H1 (cell line): Measurements from ENCODE around the gene CTTNBP2NL. TPM values are rescaled to one million over a fixed set of nuclear protein-coding genes. Genes with fewer than 3 reads are reported as not detected.

Source experiments
- CTCF ChIA-PET: fragments of 300-600 bp; sonication (Branson Sonifier 250); formaldehyde crosslinking; loops from one replicate; lab custom pipeline; 2021; ENCODE audit not compliant: partially characterized antibody; lab: Charles Lee
- POLR2A ChIA-PET: fragments of 300-600 bp; sonication (Branson Sonifier 250); formaldehyde crosslinking; loops from one replicate; lab custom pipeline; 2021; ENCODE audit warnings: inconsistent platforms; ENCODE audit not compliant: partially characterized antibody; lab: Charles Lee
- DNase-seq, 2 experiments: peaks; one replicate each; pipeline versions ENCODE4 v3.0.0 to v3.0.0-alpha.2; 2010 to 2022; ENCODE audit warnings: low spot score in 2 of 2, low read depth in 1 of 2, mixed read lengths in 1 of 2
- FAIRE-seq: peaks from 2 replicates; lab custom pipeline; 2011; peaks lifted over from hg19 to GRCh38; lab: Jason Lieb, UNC
- H2AFZ ChIP-seq: 2 replicates; pipeline ENCODE4 v1.8.1; 2012; ENCODE audit warnings: low read length, inconsistent platforms
- H2AK5ac ChIP-seq: 2 replicates; pipeline ENCODE4 v1.6.1; 2013; ENCODE audit warnings: low read depth, low read length
- H2BK120ac ChIP-seq: replicated peaks from 2 replicates; pipeline ENCODE3; 2013; ENCODE audit warnings: low read depth, low read length, inconsistent platforms
- H2BK12ac ChIP-seq: 2 replicates; pipeline ENCODE4 v1.6.1; 2013; ENCODE audit warnings: low read depth, low read length
- H2BK15ac ChIP-seq: 2 replicates; pipeline ENCODE4 v1.6.1; 2013; ENCODE audit warnings: low read length
- H2BK20ac ChIP-seq: 2 replicates; pipeline ENCODE4 v1.6.1; 2013; ENCODE audit warnings: low read length
- H2BK5ac ChIP-seq: 2 replicates; pipeline ENCODE4 v1.6.1; 2013; ENCODE audit warnings: low read depth, low read length
- H3K14ac ChIP-seq: 2 replicates; pipeline ENCODE4 v1.6.1; 2013; ENCODE audit warnings: inconsistent platforms; ENCODE audit not compliant: insufficient read length
- H3K18ac ChIP-seq: 2 replicates; pipeline ENCODE4 v1.6.1; 2013; ENCODE audit warnings: low read length; ENCODE audit errors: extremely low read depth
- H3K23ac ChIP-seq: 2 replicates; pipeline ENCODE4 v1.6.1; 2013; ENCODE audit warnings: inconsistent platforms; ENCODE audit not compliant: insufficient read length
- H3K23me2 ChIP-seq: 2 replicates; pipeline ENCODE4 v1.6.1; 2013; ENCODE audit warnings: low read depth, low read length
- H3K27ac ChIP-seq: 2 replicates; pipeline ENCODE4 v1.6.1; 2011; ENCODE audit warnings: low read depth, low read length, inconsistent platforms
- H3K27me3 ChIP-seq, 4 experiments: replicated peaks in 1 of 4; 1 replicate in 1 of 4; 2 replicates in 3 of 4; pipeline versions ENCODE4 v1.6.1 to v1.8.1; 2011 to 2013; ENCODE audit warnings: low read length in 3 of 4, mild to moderate bottlenecking in 3 of 4, inconsistent platforms in 2 of 4, mixed read lengths in 2 of 4, moderate library complexity in 1 of 4; ENCODE audit not compliant: control insufficient read depth in 3 of 4, insufficient read depth in 3 of 4; ENCODE audit errors: extremely low read depth in 1 of 4
- H3K36me3 ChIP-seq, 4 experiments: 2 replicates each; pipeline versions ENCODE4 v1.6.1 to v1.8.1; 2011 to 2013; ENCODE audit warnings: mild to moderate bottlenecking in 4 of 4, low read length in 3 of 4, moderate library complexity in 2 of 4, control low read depth in 1 of 4, inconsistent platforms in 1 of 4; ENCODE audit not compliant: insufficient read depth in 4 of 4, control insufficient read depth in 2 of 4
- H3K4ac ChIP-seq: replicated peaks from 2 replicates; pipeline ENCODE3; 2013; ENCODE audit warnings: low read length, low read depth, mixed read lengths, inconsistent platforms; ENCODE audit not compliant: insufficient read length
- H3K4me1 ChIP-seq, 4 experiments: replicated peaks in 1 of 4; 1 replicate in 1 of 4; 2 replicates in 3 of 4; pipeline versions ENCODE4 v1.6.1 to v1.8.1; 2011 to 2013; ENCODE audit warnings: low read length in 3 of 4, inconsistent platforms in 2 of 4, mixed read lengths in 1 of 4; ENCODE audit not compliant: insufficient read depth in 4 of 4, control insufficient read depth in 3 of 4
- H3K4me2 ChIP-seq, 2 experiments: 2 replicates each; pipeline versions ENCODE4 v1.6.1 to v1.8.1; 2011 to 2013; ENCODE audit warnings: low read depth in 2 of 2, low read length in 2 of 2, control low read depth in 1 of 2, inconsistent platforms in 1 of 2, mild to moderate bottlenecking in 1 of 2; ENCODE audit not compliant: insufficient read depth in 1 of 2
- H3K4me3 ChIP-seq, 4 experiments: fragments of 200-600, 300-600 bp in 1 of 4; sonication (generic), shearing (Covaris generic), sonication (Bioruptor Twin) in 1 of 4; 2 replicates each; pipeline versions ENCODE4 v1.5.1 to v1.8.1; 2011 to 2016; ENCODE audit warnings: low read length in 4 of 4, low read depth in 3 of 4, control low read depth in 2 of 4, inconsistent platforms in 2 of 4, mild to moderate bottlenecking in 2 of 4, mixed read lengths in 1 of 4, moderate library complexity in 1 of 4; ENCODE audit not compliant: insufficient read depth in 2 of 4; ENCODE audit errors: extremely low read depth in 1 of 4
- H3K56ac ChIP-seq: replicated peaks from 2 replicates; pipeline ENCODE3; 2013; ENCODE audit warnings: low read depth, mild to moderate bottlenecking, mixed read lengths, low read length, inconsistent platforms; ENCODE audit not compliant: insufficient read length
- H3K79me1 ChIP-seq: 2 replicates; pipeline ENCODE4 v1.6.1; 2013; ENCODE audit warnings: low read depth, low read length, control low read depth
- H3K79me2 ChIP-seq, 2 experiments: 2 replicates each; pipeline versions ENCODE4 v1.6.1 to v1.8.1; 2012 to 2013; ENCODE audit warnings: low read length in 2 of 2, mild to moderate bottlenecking in 2 of 2, inconsistent platforms in 1 of 2; ENCODE audit not compliant: insufficient read depth in 2 of 2, control insufficient read depth in 1 of 2
- H3K9ac ChIP-seq, 4 experiments: replicated peaks in 1 of 4; 1 replicate in 1 of 4; 2 replicates in 3 of 4; pipeline versions ENCODE4 v1.6.1 to v1.8.1; 2011 to 2013; ENCODE audit warnings: low read depth in 3 of 4, low read length in 3 of 4, control low read depth in 2 of 4, mild to moderate bottlenecking in 2 of 4, moderate library complexity in 2 of 4, inconsistent platforms in 1 of 4; ENCODE audit errors: extremely low read depth in 1 of 4
- H3K9me3 ChIP-seq, 2 experiments: 2 replicates each; pipeline versions ENCODE4 v1.6.1 to v1.8.1; 2012 to 2013; ENCODE audit warnings: mild to moderate bottlenecking in 2 of 2, moderate library complexity in 2 of 2, control low read depth in 1 of 2, inconsistent platforms in 1 of 2, low read depth in 1 of 2, low read length in 1 of 2, mixed read lengths in 1 of 2; ENCODE audit not compliant: insufficient read depth in 2 of 2
- H4K20me1 ChIP-seq, 2 experiments: replicated peaks in 1 of 2; 2 replicates each; pipeline versions ENCODE3 to v1.8.1; 2011 to 2013; ENCODE audit warnings: inconsistent platforms in 2 of 2, low read length in 2 of 2, mild to moderate bottlenecking in 1 of 2; ENCODE audit not compliant: insufficient read depth in 2 of 2, control insufficient read depth in 1 of 2
- H4K5ac ChIP-seq: 2 replicates; pipeline ENCODE4 v1.6.1; 2013; ENCODE audit warnings: low read length, low read depth, mixed read lengths, inconsistent platforms; ENCODE audit not compliant: insufficient read length
- H4K8ac ChIP-seq: 2 replicates; pipeline ENCODE4 v1.8.0; 2013; ENCODE audit warnings: mild to moderate bottlenecking, moderate library complexity, low read length, inconsistent platforms; ENCODE audit not compliant: insufficient read depth; ENCODE audit errors: extremely low read depth
- H4K91ac ChIP-seq: replicated peaks from 2 replicates; pipeline ENCODE3; 2013; ENCODE audit warnings: low read length, mixed read lengths, inconsistent platforms; ENCODE audit not compliant: insufficient read length
- CEBPB ChIP-seq: IDR thresholded peaks from 2 replicates; pipeline ENCODE4 v1.6.1; 2012; ENCODE audit warnings: low read depth, low read length
- WGBS, 2 experiments: shearing (Covaris generic) in 1 of 2; methylation state at CpG; one replicate each; pipeline versions ENCODE4 v1.1.6 to v1.1.7; 2013 to 2015; ENCODE audit warnings: low lambda C conversion rate in 2 of 2, mixed read lengths in 2 of 2, inconsistent platforms in 1 of 2, low coverage in 1 of 2, missing lambda C conversion rate in 1 of 2; ENCODE audit not compliant: insufficient replicate concordance in 2 of 2, insufficient coverage in 1 of 2, insufficient read length in 1 of 2; ENCODE audit errors: extremely low coverage in 1 of 2, missing lambda C conversion rate in 1 of 2; 5-methylcytosine and 5-hydroxymethylcytosine counted together
- polyA plus RNA-seq, 7 experiments: library from polyadenylated mRNA; depleted of rRNA in 3 of 7; stranded (reverse) in 5 of 7; unstranded in 2 of 7; fragments of >200 nt in 5 of 7; fragments of 200-250 nt in 2 of 7; gene quantifications; 1 replicate in 5 of 7; 2 replicates in 1 of 7; 4 replicates in 1 of 7; pipeline versions ENCODE4 v1.2.1 to v1.2.3, GENCODE V29; 2011 to 2013; ENCODE audit warnings: missing spikeins in 2 of 7, mixed read lengths in 2 of 7
- total RNA-seq: library from RNA; stranded (reverse); fragmentation: NEBNext Ultra II Directional; extraction: Animal tissue kit (Norgen Biotek cat#: 25700); gene quantifications from 2 replicates; pipeline ENCODE4 v1.2.1, GENCODE V29; 2021

The CTTNBP2NL gene
- total and polyA plus RNA-seq, 2 of the 8 experiments (the other 6 are each of a cell fraction or from before 2014, with no cell fraction given), result 6.4 to 35.1 TPM

- Histone ChIP-seq H3K4me1 (peaks cover 0 to 2% (median 0%) of the 10 kb centered on the region in 4 experiments; a peak in 3 of 7 replicates), H2BK12ac (no peak overlapping the region), H3K36me3 (peaks cover 9 to 35% (median 28%) of the 10 kb centered on the region in 4 experiments), H3K4me3 (no peak overlapping the region), H3K27me3 (no peaks in the 10 kb centered on the region), H3K27ac (no peak overlapping the region), H3K23me2 (no peaks in the 10 kb centered on the region), H2BK120ac (no peak overlapping the region), H3K9me3 (no peaks in the 10 kb centered on the region), H3K79me2 (no peaks in the 10 kb centered on the region), H3K56ac (no peak overlapping the region), H2BK5ac (no peak overlapping the region), H3K79me1 (no peaks in the 10 kb centered on the region; the same call in 1 of the 2 replicates), H3K18ac (no peak overlapping the region), H3K14ac (no peak overlapping the region), H4K8ac (no peak overlapping the region), H2BK20ac (no peak overlapping the region), H2AK5ac (no peak overlapping the region), H3K9ac (no peak overlapping the region), H3K23ac (no peak overlapping the region), H2BK15ac (no peak overlapping the region), H4K91ac (no peak overlapping the region), H4K20me1 (peaks cover 0 to 3% of the 10 kb centered on the region in 2 experiments), H3K4ac (no peak overlapping the region), H4K5ac (no peak overlapping the region), H2AFZ (no peak overlapping the region), H3K4me2 (no peak overlapping the region)
- 90% methylated on average over 2 of the region's 2 CpGs; no CpG with 5 or more reads in 1 of the 2 experiments for WGBS, 2 experiments
- ChIA-PET POLR2A (interaction anchor here (1.0 to 2.2 kb wide), 4 partner anchors 10 to 61 kb away, joined by 3 to 5 read pairs (median 4); partner anchors contain the start of gene CTTNBP2NL), CTCF (interaction anchor here (1.1 to 4.9 kb wide), 3 partner anchors 9 to 66 kb away, joined by 3 to 15 read pairs (median 7); no protein-coding TSS in a partner anchor)
- DNase-seq (no peak), FAIRE-seq (no peak)
- no peak for TF ChIP-seq CEBPB
These were observed 61.2 kb downstream of the CTTNBP2NL start for GRCh38 chr1:112457241-112457640.
